Right lung (tissue), 5 donors: Measurements from ENCODE around the gene PPFIA2. TPM values are rescaled to one million over a fixed set of nuclear protein-coding genes. Genes with fewer than 3 reads are reported as not detected.

ENCODE experiments used
- DNase-seq, 2 donors: peaks; one replicate each; pipeline ENCODE4 v3.0.0-alpha.2; 2013
- polyA plus RNA-seq, 5 donors: library from polyadenylated mRNA; unstranded; fragments of 120-200 nt; gene quantifications; one replicate each; pipeline versions ENCODE4 v1.2.1 to v1.2.3, GENCODE V29; 2013; ENCODE audit warnings: inconsistent platforms in 1 of 5, low replicate concordance in 1 of 5; ENCODE audit not compliant: insufficient read length in 5 of 5, insufficient read depth in 1 of 5

The PPFIA2 gene
- polyA plus RNA-seq, 5 donors = 1.4 to 3.3 (median 2.0) TPM

DNA sequence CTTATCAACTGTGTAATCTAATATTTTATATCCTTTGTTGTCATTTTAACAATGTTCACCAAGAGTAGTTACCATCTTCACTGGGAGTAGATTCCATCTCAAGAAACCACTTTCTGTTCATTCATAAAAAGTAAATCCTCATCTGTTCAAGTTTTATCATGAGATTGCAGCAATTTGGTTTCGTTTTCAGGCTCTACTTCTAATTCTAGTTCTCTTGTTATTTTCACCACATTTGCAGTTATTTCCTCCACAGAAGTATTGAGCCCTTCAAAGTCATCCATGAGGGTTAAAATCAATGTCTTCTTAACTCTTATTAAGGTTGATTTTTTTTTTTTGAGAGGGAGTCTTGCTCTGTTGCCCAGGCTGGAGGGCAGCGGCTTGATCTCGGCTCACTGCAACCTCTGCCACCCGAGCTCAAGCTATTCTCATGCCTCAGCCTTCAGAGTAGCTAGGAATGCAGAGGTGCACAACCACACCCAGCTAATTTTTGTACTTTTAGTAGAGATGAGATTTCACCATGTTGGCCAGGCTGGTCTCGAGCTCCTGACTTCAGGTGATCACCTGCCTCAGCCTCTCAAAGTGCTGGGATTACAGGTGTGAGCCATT, 404.7 kb downstream of the PPFIA2 start:
- no peak for DNase-seq

DNA sequence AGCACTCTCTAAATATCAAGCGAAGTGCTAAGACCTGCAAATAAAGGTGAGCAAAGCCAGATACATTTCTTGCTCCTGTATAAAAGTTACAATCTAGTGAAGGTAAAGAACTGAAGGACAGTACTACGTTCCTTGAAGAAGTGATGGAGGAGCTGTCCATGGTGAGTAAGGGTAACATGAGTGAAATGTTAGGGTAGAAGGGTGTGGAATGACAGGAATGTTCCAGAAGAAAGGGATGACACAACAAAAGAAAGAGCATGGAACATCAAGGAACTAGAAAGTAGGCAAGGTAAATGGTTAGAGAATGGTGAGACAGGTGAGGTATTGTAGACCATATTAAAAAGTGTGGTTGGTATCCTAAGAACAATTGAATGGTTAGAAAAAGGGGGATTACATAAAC, 408.8 kb downstream of the PPFIA2 start:
- no peak for DNase-seq

DNA sequence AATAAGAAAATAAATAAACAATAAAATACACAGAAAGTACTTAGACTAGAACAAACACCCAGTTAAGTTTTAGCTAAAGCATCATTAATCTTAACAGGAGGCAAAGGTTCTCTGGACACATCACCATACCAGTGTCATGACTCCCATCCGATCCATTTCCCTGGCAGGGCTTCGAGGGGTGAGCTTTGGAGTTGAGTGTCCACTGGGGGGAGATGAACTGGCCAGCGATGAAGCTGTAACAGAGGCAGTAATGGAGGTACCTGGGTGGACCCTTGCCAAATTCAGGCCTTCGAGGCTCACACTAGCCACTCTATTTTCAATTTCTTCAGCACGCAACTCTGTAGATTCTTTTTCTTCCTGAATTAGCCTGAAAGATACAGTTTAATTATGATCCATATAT, 411.7 kb downstream of the PPFIA2 start:
- no peak for DNase-seq

DNA sequence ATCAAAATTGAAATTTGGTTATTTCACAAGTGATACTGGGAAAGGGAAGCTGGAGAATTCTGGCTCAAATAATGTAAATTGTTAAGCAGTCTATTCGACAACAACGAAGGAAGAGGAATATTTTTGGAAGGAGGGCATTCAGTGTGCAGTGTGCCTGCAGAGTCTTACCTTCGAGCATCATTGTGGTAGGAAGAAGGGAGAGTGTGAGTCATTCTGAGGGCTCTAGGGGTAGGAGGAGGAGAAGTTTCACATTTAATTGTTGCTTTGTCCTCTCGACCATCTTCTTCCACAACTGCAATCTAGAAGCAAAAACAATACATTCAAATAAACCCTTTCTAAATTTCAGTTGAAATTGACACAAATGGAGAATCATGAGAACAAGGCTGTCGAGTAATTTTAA, 418.2 kb downstream of the PPFIA2 start:
- DNase-seq = no peak

DNA sequence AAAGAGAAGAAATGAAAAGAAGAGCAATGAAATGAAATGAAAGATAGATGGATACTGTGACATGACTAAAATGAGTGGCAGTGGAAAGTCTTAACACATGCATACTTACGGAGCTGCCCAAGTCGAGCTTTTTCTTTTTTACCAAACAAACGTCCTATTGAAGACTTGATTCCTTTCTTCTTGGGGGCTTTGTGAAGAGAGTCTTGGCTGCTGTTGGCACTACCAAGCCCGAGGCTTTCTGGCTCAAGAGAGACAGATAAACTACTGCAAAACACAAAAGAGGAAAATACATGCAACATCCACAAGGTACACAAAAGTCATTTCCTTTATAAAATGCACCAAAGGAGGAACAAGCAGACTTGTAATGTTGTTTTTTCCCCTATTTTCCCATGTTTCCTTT, 420.1 kb downstream of the PPFIA2 start:
- no peak for DNase-seq

DNA sequence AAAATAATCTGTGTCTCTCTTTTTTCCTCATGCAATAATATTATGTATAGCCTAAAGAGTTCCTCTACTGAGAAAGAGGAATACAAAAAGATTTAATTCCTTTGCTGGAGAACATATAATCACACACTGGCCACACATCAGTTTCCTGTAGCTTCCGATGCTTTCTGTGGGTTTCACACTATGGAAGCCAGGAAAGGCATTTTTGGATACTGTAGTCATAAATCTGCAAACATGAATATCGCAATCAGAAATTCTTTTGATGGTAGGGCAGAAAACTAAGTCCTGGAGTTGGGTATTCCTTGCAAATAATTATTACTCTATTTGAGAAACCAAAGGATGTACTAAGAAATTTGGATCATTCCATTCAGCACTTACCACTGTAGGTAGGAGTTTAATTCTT, 421.3 kb downstream of the PPFIA2 start:
- DNase-seq = no peak

DNA sequence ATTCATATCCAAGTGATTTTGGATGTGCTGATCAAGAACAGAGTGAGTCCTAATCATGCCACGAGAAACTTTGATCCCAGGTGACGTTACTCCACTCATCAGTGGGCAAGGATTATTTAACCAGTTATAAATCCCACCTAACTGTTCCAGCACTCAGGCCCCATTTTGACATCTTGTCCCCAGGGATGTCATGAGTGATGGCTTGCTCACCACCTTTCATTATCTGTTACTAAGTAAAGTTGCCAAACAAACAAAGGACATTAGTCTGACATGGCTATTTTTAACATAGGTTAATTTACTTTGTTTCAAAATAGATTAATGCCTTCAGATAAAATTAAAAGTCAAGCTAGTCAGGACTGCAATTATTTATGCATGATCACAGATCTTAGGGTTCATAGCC, 425.3 kb downstream of the PPFIA2 start:
- no peak for DNase-seq

DNA sequence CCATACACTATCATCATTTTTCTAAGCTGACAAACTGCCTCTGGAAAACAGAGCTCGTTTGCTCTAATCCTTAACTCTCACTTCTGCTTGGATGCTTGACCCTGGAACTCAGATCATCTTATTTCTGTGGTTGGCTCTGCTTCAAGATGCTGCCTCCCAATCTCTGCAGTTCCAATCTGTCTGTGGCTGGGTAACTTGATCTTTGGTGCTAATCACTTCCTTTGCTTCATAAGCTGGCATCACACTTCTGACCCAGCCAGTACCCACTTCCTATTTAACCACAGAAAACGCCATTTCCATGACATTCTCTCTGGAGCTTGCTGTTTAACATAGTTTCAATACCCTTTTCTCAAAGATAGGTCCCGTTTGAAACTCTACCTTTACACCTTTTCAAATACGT, 427.1 kb downstream of the PPFIA2 start:
- no peak for DNase-seq

DNA sequence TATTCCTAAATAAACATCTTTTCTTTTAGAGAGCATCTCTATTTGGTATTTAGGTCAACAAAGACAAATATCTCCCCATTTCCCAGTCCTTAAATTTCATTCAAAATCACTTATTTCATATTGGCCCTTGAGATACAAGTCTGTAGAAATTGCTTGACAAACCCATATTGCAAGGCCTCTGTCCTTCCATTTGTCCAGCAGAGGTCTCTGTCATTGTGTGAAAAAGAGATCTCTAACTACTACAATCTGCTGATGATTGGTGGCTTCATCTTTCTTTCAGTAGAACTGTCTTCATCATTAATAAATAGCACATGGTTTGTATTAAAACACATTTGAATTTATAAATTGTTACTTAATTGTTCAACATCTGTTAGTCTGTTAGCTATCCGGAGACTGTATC, 428.7 kb downstream of the PPFIA2 start:
- DNase-seq = no peak

DNA sequence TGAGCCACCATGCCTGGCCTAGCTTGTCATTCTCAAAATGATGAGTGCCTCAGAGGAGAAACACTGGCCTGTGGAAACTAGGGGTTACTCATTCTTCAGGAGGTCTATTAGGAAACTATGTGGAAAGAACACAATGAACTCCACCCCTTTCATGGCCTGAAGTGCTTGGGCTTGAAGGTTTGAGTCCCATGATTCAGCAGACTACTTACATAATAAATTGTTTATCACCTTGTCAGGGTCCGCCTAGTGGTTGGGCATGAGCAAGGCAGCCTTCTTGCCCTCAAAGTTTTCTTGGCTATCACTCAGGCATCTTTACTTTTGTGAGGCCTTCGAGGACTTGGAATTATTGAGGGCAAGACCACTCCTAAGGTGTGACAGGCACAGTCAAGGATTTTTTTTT, 430.1 kb downstream of the PPFIA2 start:
- no peak for DNase-seq

DNA sequence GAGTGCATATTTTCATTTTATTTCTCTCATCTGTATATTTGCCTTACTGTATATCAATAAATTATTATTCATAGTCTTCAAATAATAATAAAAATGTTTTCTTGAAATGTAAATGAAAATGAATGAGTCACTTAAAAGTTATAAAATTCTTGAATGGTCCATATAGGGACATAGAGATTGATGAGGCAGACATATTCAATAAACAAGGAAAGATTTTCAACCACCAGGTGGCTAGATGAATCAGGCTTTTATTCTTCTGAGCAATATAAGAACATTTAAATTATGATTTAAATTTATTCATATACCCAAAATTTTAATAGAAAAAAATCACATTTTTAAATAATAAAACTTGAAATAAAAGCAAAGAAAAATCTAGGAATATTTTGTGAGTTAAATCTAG, 431.7 kb downstream of the PPFIA2 start:
- no peak for DNase-seq

DNA sequence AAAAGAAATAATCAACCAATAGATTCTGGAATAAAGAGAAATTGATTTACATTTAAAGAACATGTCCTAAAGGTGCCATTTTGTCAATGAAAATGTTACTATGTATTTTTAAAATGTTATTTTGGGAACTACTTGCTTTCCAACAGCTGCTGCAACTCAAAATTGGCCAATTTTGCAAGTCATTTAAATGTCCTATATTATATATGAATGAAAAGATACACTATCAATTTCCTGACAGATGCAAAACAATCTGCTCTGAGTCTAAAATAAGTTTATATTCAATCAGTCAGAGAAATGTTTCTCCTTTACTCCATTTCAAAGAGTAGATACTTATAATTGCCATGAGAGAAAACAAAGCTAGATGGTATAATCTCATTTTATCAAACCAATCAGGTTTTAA, 434.1 kb downstream of the PPFIA2 start:
- DNase-seq = no peak

DNA sequence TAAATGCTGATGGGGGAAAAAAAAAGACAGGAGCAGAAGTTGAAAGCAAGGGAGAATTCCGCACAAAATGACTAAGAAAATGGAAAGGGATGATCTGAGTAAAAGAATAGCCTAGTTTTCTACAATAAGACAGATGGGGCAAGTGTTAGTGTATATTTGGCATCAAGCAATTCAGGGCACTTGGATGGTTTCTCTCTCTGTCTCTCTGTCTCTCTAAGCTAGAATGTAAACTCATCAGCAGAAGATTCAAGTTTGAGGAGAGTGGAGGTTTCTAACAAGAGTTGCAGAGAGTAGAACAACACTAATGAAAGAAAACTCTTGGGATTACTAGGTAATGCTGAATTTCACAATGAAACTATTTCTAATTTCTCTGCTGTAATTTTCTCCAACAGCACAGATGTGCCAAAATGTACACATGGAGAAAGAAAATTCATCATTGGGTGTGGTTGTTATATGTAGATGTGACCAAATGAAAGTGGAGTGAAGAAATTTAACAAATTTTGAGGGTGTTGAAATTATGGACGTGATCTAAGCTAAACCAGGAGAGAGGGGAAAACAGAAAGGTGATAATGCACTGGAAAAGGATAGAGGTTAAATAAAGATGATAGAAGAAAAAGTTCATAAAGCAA, 444.1 kb downstream of the PPFIA2 start:
- no peak for DNase-seq

DNA sequence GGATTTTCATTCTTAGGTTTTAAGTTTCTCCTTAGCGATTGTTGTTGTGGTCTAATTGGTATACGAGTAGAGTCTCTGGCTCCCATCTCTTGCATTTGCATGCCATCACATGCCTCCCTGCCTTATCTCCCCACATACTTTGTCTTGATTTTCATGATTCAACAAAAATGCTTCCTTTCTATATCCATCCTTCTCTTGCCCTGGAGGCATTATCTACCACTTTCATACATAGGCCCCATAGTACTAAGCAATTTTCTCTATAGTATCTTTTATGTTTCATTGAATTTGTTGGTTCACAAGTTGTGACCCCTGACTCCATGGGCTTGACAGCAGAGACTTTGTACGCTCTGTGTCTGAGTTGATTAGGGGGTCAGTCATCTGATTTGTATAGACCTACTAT, 455.2 kb downstream of the PPFIA2 start:
- no peak for DNase-seq

DNA sequence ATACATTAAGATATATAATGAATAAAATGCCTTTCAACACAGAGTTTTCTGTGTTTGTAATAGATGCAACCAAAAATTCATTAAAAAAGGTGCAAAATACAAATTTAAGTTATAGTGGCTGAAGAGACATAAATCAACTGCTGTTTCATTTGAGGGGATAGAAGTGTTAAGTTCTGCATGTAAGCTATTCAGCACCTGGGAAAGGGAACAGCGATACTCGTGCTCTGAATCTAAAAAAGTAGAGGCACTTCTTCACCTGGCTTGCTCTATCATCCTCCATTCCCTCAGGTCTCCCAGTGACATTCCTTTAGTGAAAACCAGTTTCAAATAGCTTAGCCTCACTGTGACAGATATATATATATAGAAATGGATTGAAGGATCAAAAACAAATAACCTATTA, 458.7 kb downstream of the PPFIA2 start:
- no peak for DNase-seq

DNA sequence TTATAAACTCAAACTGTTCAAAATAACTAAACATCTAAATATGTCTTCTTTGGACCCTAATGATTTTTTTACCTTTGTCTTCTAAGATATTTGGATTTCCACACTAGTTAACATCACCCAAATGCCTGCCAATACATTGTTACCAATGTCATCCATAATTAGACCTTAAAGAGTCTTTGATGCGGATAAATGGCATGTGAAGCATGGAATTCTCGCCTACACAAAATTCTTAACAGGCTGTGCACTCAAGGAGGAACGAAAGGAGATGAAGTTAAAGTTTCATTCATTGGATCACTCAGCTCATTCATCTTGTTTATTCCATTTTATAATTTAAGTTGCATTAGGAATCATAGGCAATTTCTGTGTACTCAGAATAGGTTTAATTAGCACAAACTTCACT, 461.5 kb downstream of the PPFIA2 start:
- no peak for DNase-seq

DNA sequence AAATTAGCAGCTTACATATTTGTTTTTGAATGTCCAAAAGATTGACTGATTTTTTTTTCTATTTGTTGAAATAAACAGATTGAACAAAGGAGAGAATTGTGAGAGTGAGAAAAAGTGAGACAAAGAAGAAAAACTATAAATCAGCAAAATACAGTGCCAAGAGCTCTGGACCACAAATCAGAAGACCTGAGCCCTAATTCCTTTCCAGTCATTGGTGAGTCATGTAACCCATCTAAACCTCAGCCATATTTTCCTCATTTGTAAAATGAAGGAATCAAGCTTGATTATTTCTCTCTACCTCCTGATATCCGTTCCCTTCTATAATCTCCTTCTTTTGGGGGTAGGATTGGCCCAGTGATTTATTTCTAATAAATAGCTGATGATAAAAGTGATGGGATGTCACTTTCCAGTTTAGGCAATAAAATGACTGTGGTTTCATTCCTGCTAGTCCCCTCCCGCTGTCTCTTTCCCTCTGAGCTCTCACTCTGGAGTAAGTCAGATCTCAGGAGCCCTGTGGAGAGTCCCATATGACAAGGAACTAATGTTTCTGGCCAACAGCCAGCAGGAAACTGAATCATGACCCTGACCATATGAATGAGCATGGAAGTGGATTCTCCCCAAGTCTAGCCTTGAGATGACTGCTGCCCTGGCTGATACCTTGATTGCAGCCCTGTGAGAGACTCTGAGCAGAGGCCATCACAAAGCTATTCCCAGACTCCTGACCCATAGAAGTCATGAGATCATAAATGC, 462.4 kb downstream of the PPFIA2 start:
- DNase-seq = no peak

DNA sequence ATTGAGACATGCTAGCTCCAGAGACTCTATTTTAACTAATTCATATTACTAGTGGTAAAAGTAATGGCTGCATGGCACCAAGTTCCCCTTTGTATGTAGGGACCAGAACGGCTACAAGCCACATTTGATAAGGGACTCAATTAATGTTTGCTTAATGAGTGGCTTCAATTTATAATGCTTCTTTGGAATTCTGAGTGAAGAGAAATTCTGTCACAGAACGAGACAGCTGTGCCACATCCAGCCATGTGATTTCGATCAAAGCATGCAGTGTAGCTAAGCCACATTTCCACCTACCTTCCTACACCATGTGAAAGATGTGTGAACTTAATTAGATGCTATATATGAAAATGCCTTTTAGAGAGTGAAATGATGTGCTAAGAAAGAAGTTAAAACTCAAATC, 463.9 kb downstream of the PPFIA2 start:
- DNase-seq = no peak

DNA sequence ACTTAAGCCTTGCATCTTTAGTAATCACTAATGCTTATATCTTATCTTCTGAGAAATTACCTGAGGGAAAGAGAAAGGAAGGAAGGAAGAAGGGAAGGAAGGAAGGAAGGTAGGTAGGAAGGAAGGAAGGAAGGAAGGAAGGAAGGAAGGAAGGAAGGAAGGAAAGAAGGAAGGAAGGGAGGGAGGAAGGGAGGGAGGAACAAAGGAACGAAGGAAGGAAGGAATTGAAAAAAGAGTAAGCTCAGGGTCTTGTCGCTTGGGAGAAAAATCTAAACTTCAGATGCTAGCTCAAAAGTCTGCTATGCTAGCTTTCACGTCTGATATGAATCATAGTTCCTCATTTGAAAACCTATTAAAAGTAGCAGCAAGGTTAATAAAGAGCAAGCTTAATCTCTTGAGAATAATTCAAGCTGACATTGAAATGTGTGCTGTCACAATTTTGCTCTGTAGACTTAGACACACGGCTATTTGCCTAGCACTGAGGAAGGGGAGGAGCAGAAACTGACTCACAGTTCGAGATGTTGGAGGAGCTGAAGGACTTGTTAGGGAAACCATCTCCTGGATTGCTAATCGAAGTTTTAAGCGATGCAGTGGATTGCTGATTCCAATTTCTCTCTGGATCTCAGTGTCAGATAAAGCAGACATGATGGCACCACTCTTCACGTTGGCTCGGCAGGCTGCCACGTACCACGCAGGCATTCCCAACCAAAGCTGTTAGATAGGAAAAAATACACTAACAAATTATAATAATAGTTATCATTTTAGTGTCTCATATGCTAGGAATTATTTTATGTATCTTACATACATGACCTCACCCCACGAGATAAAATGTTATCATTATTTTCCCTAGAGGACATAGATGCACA, 464.6 kb downstream of the PPFIA2 start:
- no peak for DNase-seq

DNA sequence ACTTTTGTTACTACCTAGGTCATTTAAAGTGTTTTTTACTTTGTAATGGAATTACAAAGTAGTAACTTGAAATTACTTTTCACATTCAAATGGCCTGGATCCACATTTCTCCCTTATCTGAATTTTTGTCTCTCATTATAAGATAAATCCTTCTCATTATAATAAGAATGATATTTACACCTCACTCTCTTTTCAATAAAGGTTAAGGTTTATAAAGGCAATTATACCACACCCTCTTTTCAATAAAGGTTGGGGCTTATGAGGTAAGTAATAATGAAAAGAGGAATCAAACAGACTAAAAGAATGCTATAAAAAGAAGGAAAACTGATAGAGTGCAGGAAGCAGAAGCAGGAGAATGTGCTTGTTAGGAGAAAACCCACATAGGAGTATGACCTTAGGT, 470.5 kb downstream of the PPFIA2 start:
- DNase-seq = no peak

DNA sequence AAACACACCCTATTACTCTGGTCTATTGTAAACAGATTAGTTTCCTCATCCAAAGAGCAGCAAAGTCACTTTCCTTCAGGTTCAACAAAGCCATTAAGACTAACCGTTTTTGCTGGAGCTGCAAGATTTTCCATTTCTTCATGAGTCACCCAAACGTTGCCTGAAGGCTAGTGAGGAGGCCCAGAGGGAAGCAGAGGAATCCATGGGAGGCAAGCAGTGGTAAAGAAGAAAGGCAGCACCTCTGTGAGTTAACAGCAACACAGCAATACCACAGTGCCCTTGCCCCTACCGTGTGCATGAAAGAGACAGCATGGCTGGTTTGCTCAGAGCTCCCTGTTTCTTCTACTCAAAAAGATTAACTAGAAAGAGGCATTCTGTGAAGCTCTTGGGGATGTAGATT, 475.0 kb downstream of the PPFIA2 start:
- DNase-seq = no peak
